Sigmoid colon (tissue), 7 donors: ENCODE measurements around the gene EML4. TPM values are rescaled to one million over a fixed set of nuclear protein-coding genes. Genes with fewer than 3 reads are reported as not detected.

Source experiments
- DNase-seq: peaks from one replicate; pipeline ENCODE4 v3.0.0-alpha.2; 2019
- H3K27ac ChIP-seq, 4 donors: fragments of 200-600 bp; sonication (generic); one replicate each; pipeline ENCODE4 v1.5.1; 2016 to 2019; ENCODE audit warnings: mild to moderate bottlenecking in 1 of 4
- H3K27me3 ChIP-seq, 3 donors: fragments of 200-600 bp; sonication (generic); one replicate each; pipeline ENCODE4 v1.5.1; 2019; ENCODE audit warnings: mild to moderate bottlenecking in 1 of 3
- H3K36me3 ChIP-seq, 4 donors: fragments of 200-600 bp; sonication (generic); one replicate each; pipeline ENCODE4 v1.5.1; 2016 to 2019
- H3K4me1 ChIP-seq, 4 donors: fragments of 200-600 bp; sonication (generic); one replicate each; pipeline ENCODE4 v1.5.1; 2017 to 2019
- H3K4me3 ChIP-seq, 4 donors: fragments of 200-600 bp; sonication (generic); one replicate each; pipeline ENCODE4 v1.5.1; 2017 to 2019; ENCODE audit warnings: mild to moderate bottlenecking in 2 of 4, moderate library complexity in 1 of 4
- H3K9me3 ChIP-seq, 4 donors: fragments of 200-600 bp in 3 of 4; sonication (generic) in 3 of 4; one replicate each; pipeline versions ENCODE4 v1.5.1 to v1.6.1; 2013 to 2019
- EP300 ChIP-seq, 4 donors: sonication (generic); formaldehyde crosslinking; IDR thresholded peaks; one replicate each; pipeline ENCODE4 v1.6.1; 2017; ENCODE audit warnings: antibody characterized with exemption in 4 of 4
- POLR2A ChIP-seq, 2 donors: fragments of 450-650 bp; IDR thresholded peaks; one replicate each; pipeline ENCODE4 v1.6.1; 2016; ENCODE audit warnings: antibody characterized with exemption in 2 of 2, mild to moderate bottlenecking in 2 of 2, moderate library complexity in 2 of 2
- POLR2AphosphoS5 ChIP-seq, 4 donors: sonication (generic); formaldehyde crosslinking; IDR thresholded peaks; one replicate each; pipeline ENCODE4 v1.6.1; 2017; ENCODE audit warnings: antibody characterized with exemption in 4 of 4
- WGBS, 2 donors: extraction: QIAGEN DNeasy Blood & Tissue Kit; methylation state at CpG; one replicate each; pipeline ENCODE4 v1.1.7; 2013; 5-methylcytosine and 5-hydroxymethylcytosine counted together
- intact Hi-C: fragments of 100-400 bp; cut with DNase I; formaldehyde crosslinking; loops from one replicate; pipeline ENCODE4 v1.15.1; 2023
- polyA plus RNA-seq, 3 donors: library from polyadenylated mRNA; stranded (reverse); fragments of 200-250 nt; gene quantifications; one replicate each; pipeline ENCODE4 v1.2.3, GENCODE V29; 2013
- total RNA-seq, 4 donors: library from RNA; depleted of rRNA; stranded (reverse); fragments of >200 nt; gene quantifications; one replicate each; pipeline ENCODE4 v1.1.0, GENCODE V29; 2016
- TF ChIP-seq, protein P1 (sequence below), 4 experiments: fragments of 450-650 bp in 3 of 4; fragments of 200-600 bp in 1 of 4; IDR thresholded peaks; one replicate each; pipeline ENCODE4 v1.5.1; 2016 to 2019; ENCODE audit warnings: antibody characterized with exemption in 4 of 4, mild to moderate bottlenecking in 3 of 4, moderate library complexity in 2 of 4
- donor health status: healthy with polysubstance abuse.
- donor health status: Bipolar disorder and iron deficiency.
- donor health status: healthy.

Gene EML4
- total and polyA plus RNA-seq, 7 donors, result 16.1 to 27.8 (median 17.8) TPM

DNA sequence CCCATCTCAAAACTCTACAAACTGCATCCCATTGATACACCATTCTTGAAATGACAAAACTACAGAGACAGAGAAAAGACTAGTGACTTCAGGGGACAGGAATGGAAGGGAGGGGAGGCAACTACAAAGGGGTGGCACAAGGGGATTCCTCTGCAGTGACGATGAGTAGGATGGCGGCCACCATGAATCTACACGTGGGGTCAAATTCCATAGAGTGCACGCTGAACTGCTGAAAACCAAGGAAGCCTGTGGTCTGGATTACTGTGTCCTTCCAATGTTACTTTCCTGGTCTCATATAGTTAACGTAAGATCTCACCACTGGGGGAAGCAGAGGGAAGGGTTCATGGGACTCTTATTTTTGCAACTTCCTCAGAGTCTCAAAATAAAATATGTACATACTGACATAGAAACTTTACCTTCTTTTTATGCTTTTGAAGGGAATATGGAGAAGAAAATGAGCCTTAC lies 168.2 kb downstream of the EML4 start:
- DNase-seq, result no peak
- H3K4me3 ChIP-seq, result no peak overlapping the region
- H3K36me3 ChIP-seq, result peaks cover 0 to 42% (median 9%) of the 10 kb centered on the region in 4 donors
- peaks cover 0 to 8% (median 7%) of the 10 kb centered on the region in 4 donors for H3K4me1 ChIP-seq
- 95 to 96% methylated on average over 5 of the region's 5 CpGs for WGBS, 2 donors
- intact Hi-C loops, result no loop called here
- no peak overlapping the region for H3K27ac ChIP-seq
- no peak for TF ChIP-seq EP300 (IDR thresholded peaks at IDR 0.05)
- TF ChIP-seq, protein P1, sequence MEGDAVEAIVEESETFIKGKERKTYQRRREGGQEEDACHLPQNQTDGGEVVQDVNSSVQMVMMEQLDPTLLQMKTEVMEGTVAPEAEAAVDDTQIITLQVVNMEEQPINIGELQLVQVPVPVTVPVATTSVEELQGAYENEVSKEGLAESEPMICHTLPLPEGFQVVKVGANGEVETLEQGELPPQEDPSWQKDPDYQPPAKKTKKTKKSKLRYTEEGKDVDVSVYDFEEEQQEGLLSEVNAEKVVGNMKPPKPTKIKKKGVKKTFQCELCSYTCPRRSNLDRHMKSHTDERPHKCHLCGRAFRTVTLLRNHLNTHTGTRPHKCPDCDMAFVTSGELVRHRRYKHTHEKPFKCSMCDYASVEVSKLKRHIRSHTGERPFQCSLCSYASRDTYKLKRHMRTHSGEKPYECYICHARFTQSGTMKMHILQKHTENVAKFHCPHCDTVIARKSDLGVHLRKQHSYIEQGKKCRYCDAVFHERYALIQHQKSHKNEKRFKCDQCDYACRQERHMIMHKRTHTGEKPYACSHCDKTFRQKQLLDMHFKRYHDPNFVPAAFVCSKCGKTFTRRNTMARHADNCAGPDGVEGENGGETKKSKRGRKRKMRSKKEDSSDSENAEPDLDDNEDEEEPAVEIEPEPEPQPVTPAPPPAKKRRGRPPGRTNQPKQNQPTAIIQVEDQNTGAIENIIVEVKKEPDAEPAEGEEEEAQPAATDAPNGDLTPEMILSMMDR (IDR thresholded peaks at IDR 0.05), result no peak
- no peak for TF ChIP-seq POLR2AphosphoS5 (IDR thresholded peaks at IDR 0.05)
- no peak for TF ChIP-seq POLR2A (IDR thresholded peaks at IDR 0.05)
- H3K9me3 ChIP-seq, result no peaks in the 10 kb centered on the region
- H3K27me3 ChIP-seq, result no peaks in the 10 kb centered on the region

DNA sequence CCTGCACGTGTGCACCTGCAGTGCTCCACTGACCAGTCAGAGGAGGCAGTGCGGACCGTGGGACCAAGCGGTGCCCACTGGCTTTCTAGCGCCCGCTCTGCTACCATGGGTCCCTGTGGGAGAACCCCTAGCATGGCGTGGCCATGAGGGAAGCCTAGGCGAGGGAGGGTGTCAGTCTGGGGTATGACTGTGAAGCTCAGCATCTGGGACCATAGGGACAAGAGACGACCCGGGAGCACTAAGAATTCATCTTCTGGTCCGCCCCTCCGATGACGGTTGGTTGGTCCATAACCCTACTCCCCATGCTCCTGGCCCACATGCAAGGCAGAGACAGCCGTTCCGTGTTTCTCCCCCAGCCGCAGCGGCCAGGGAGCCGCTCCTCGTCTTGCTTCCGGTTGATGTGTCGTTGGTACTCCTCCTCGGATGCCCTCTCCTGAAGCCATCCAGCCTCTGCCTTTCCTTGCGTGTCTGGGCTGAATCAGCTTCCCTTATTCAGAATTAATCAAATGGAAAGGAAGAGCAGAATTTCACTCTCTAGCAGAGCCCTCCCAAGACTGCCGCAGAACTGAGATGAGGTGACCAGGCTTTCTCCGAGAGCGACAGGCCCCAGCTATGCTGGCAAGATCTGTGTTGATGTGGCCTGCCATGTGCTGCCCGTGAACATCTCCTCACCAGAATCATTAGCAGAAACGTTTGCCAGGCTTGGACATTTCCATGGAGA lies 168.9 kb downstream of the EML4 start:
- Histone ChIP-seq H3K36me3 (peaks cover 0 to 36% (median 9%) of the 10 kb centered on the region in 4 donors), H3K4me1 (peaks cover 0 to 14% (median 13%) of the 10 kb centered on the region in 4 donors), H3K9me3 (no peaks in the 10 kb centered on the region), H3K4me3 (no peak overlapping the region), H3K27ac (no peak overlapping the region), H3K27me3 (no peaks in the 10 kb centered on the region)
- intact Hi-C loops, result no loop called here
- 96% methylated on average over 28 of the region's 28 CpGs for WGBS, 2 donors
- no peak for TF ChIP-seq POLR2A (IDR thresholded peaks at IDR 0.05)
- no peak for TF ChIP-seq EP300 (IDR thresholded peaks at IDR 0.05)
- TF ChIP-seq POLR2AphosphoS5 (IDR thresholded peaks at IDR 0.05), result no peak
- TF ChIP-seq, protein P1 (IDR thresholded peaks at IDR 0.05), result no peak
- DNase-seq, result no peak

DNA sequence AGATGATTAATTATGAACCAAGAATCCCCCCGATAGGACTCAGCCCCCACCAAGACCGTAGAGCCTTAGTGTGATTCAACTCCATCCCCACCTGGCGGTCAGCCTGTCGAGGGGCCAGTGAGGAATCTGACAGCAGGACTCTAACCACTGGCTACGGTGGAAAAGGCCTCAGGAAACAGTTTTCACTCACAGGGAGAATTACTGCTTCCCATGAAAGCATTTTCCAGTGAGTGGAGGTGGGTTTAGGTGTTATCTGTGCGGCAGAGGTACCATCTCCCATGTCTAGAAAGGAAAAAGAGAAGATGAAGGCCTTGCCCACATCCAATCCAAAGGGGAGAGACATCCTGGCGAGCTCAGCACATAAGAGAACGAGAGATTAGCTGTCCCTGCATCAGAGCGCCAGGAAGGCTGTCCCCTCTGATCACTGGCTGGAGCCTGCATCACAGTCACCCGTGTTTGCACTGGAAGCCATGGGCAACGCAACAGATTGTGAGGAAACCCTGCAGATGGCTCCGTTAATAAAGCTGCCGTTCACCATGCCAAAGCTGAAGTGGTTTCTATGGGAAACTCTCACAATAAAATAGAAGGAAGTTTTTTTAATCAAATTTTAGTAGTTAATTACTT lies 169.5 kb downstream of the EML4 start:
- WGBS, 2 donors, result 93 to 94% methylated on average over 13 of the region's 13 CpGs
- Histone ChIP-seq H3K9me3 (no peaks in the 10 kb centered on the region), H3K4me1 (peaks cover 0 to 15% (median 14%) of the 10 kb centered on the region in 4 donors), H3K4me3 (no peak overlapping the region), H3K27me3 (no peaks in the 10 kb centered on the region), H3K36me3 (peaks cover 0 to 29% (median 9%) of the 10 kb centered on the region in 4 donors), H3K27ac (no peak overlapping the region)
- no peak for DNase-seq
- intact Hi-C loops, result no loop called here
- TF ChIP-seq EP300 (IDR thresholded peaks at IDR 0.05) (no peak), POLR2AphosphoS5 (IDR thresholded peaks at IDR 0.05) (no peak), POLR2A (IDR thresholded peaks at IDR 0.05) (no peak)
- TF ChIP-seq, protein P1 (IDR thresholded peaks at IDR 0.05), result no peak

DNA sequence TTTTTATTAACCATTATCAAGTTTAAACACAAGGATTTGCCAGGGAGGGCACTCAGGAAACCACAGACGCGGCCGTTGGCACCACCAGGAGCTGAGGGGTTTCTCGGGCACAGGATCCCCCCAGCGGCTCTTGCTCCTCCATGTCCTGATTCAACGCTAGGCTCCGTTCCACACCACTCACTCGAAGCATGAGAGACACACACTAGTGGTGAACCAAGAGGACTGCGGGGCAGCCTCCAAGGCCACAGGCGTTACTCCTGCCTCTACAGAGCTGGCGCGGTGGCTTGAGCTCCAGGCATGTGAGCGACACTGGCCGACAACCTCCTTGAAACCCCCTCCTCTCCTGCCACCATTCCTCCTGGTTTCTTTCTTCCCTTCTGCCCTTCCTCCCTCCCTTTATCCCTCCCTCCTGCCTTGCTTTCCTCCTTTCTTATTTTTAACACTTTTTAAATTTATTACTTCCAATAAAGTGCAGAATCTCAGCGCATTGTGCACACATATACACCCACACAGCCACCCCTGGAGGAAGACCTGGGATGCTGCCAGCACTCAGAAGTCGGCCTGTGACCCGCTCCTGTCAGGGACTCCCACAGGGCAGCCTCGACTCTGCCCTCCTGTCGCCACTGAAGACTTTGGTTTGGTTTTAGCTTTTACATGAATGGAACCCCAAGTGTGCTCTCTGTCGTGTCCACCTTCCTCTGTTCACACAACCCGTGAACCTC lies 170.2 kb downstream of the EML4 start:
- H3K4me1 ChIP-seq, result peaks cover 0 to 15% (median 14%) of the 10 kb centered on the region in 4 donors
- no peak for TF ChIP-seq EP300 (IDR thresholded peaks at IDR 0.05)
- no peak for TF ChIP-seq POLR2AphosphoS5 (IDR thresholded peaks at IDR 0.05)
- TF ChIP-seq, protein P1 (IDR thresholded peaks at IDR 0.05), result no peak
- TF ChIP-seq POLR2A (IDR thresholded peaks at IDR 0.05), result no peak
- H3K27me3 ChIP-seq, result no peaks in the 10 kb centered on the region
- peaks cover 0 to 26% (median 9%) of the 10 kb centered on the region in 4 donors for H3K36me3 ChIP-seq
- no peak overlapping the region for H3K4me3 ChIP-seq
- intact Hi-C loops, result no loop called here
- H3K9me3 ChIP-seq, result no peaks in the 10 kb centered on the region
- H3K27ac ChIP-seq, result no peak overlapping the region
- DNase-seq, result no peak
- 90% methylated on average over 21 of the region's 21 CpGs for WGBS, 2 donors
